Measurements from ENCODE around the gene TENM3. TPM values are rescaled to one million over a fixed set of nuclear protein-coding genes. Genes with fewer than 3 reads are reported as not detected.

Gene TENM3
- total and polyA plus RNA-seq, 2 donors (not counting 3 experiments of a cell fraction or from before 2014, with no cell fraction given): 3.2 to 6.2 TPM

GRCh38 chr4:182207830-182208396, 35.3 kb upstream of the TENM3 start:
- Histone ChIP-seq H3K36me3 (ENCODE audit: control insufficient read depth in 2 of 2, extremely low read depth in 1 of 2, insufficient read depth in 2 of 2, low read length in 2 of 2) (no peaks in the 10 kb centered on the region), H3K4me3 (replicated peaks in 1 of 3; ENCODE audit: insufficient read depth in 1 of 3, low read depth in 1 of 3, low read length in 3 of 3) (no peak overlapping the region), H3K27ac (ENCODE audit: insufficient read depth, low read depth, low read length) (no peak overlapping the region), H4K20me1 (replicated peaks; ENCODE audit: control insufficient read depth, extremely low read depth, insufficient read depth, low read length) (no peaks in the 10 kb centered on the region), H3K9me1 (replicated peaks; ENCODE audit: control insufficient read depth, extremely low read depth, insufficient read depth, low read length) (no peaks in the 10 kb centered on the region), H2AFZ (ENCODE audit: low read depth, low read length) (no peak overlapping the region), H3K9ac (replicated peaks; ENCODE audit: extremely low read depth, insufficient read depth, low read length) (no peak overlapping the region), H3K27me3 (ENCODE audit: control insufficient read depth in 2 of 2, insufficient read depth in 2 of 2, low read length in 2 of 2) (no peaks in the 10 kb centered on the region), H3K4me2 (ENCODE audit: insufficient read depth, low read length) (no peak overlapping the region), H3K79me2 (ENCODE audit: control insufficient read depth, insufficient read depth, low read length) (no peaks in the 10 kb centered on the region), H3K4me1 (ENCODE audit: control insufficient read depth, extremely low read depth, insufficient read depth, low read length) (no peaks in the 10 kb centered on the region), H3K9me3 (replicated peaks; ENCODE audit: control insufficient read depth, insufficient read depth, low read length) (no peaks in the 10 kb centered on the region)
- FAIRE-seq: no peak
- TF ChIP-seq FOS (IDR thresholded peaks at IDR 0.05; ENCODE audit: borderline replicate concordance, insufficient read depth, low read length) (no peak), JUN (IDR thresholded peaks at IDR 0.05; ENCODE audit: borderline replicate concordance, insufficient read depth, insufficient read length, low read depth) (no peak), POLR2AphosphoS5 (IDR thresholded peaks at IDR 0.05; ENCODE audit: insufficient read depth, low read depth, low read length) (no peak), GATA2 (IDR thresholded peaks at IDR 0.05; ENCODE audit: insufficient read depth, insufficient read length, low read depth, low read length) (no peak), POLR2A (IDR thresholded peaks at IDR 0.05; ENCODE audit: low read depth, low read length) (no peak), MYC (IDR thresholded peaks at IDR 0.05; ENCODE audit: low read depth, low read length) (no peak), EZH2 (IDR thresholded peaks at IDR 0.05; ENCODE audit: borderline replicate concordance, low read depth, low read length, severe bottlenecking) (no peak), CTCF (IDR thresholded peaks at IDR 0.05; ENCODE audit: extremely low read depth in 1 of 2, insufficient read depth in 1 of 2, low read depth in 1 of 2, low read length in 2 of 2) (no peak)
- TF ChIP-seq, protein P1, sequence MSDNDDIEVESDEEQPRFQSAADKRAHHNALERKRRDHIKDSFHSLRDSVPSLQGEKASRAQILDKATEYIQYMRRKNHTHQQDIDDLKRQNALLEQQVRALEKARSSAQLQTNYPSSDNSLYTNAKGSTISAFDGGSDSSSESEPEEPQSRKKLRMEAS (IDR thresholded peaks at IDR 0.05; ENCODE audit: insufficient read depth, insufficient read length): no peak
- dilution Hi-C loops (cut with MboI; ENCODE audit: extremely low pct_ligation_motif_present, low sequenced_read_pairs) (no loop called here), intact Hi-C loops (cut with micrococcal nuclease) (no loop called here)
- ChIA-PET POLR2A (no interaction called here), CTCF (no interaction called here)
- BruUV-seq (replicated peaks): no TSS peak
- no peak for DNase-seq (ENCODE audit: low read depth, low spot score)
